Testis (tissue), 2 donors: ENCODE data around the gene ELANE.
"Not testable (repeated sequence)": the region's sequence is repeated elsewhere in the genome, so short reads cannot be mapped to it uniquely, and the experiment has no call there.

Source experiments
- POLR2A ChIP-seq: fragments of 450-650 bp; IDR thresholded peaks from one replicate; pipeline ENCODE4 v1.6.1; 2017; ENCODE audit warnings: antibody characterized with exemption, mild to moderate bottlenecking, moderate library complexity
- TF ChIP-seq, protein P1 (sequence below), 3 experiments: fragments of 450-650 bp in 2 of 3; fragments of 200-600 bp in 1 of 3; sonication (generic) in 1 of 3; IDR thresholded peaks; one replicate each; pipeline ENCODE4 v1.5.1; 2016 to 2019; ENCODE audit warnings: antibody characterized with exemption in 3 of 3, mild to moderate bottlenecking in 2 of 3, moderate library complexity in 1 of 3

DNA sequence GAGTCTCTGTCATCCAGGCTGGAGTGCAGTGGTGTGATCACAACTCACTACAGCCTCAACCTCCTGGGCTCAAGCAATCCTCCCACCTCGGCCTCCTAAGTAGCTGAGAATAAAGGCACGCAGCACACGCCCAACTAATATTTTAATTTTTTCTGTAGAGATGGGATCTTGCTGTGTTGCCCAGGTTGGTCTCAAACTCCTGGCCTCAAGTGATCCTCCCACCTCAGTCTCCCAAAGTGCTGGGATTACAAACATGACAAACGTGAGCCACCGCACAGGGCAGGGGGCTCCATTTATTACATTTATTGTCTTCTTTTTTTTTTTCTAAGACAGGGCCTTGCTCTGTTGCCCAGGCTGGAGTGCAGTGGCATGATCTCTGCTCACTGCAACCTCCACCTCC lies 31.9 kb upstream of the ELANE start:
- TF ChIP-seq, protein P1, sequence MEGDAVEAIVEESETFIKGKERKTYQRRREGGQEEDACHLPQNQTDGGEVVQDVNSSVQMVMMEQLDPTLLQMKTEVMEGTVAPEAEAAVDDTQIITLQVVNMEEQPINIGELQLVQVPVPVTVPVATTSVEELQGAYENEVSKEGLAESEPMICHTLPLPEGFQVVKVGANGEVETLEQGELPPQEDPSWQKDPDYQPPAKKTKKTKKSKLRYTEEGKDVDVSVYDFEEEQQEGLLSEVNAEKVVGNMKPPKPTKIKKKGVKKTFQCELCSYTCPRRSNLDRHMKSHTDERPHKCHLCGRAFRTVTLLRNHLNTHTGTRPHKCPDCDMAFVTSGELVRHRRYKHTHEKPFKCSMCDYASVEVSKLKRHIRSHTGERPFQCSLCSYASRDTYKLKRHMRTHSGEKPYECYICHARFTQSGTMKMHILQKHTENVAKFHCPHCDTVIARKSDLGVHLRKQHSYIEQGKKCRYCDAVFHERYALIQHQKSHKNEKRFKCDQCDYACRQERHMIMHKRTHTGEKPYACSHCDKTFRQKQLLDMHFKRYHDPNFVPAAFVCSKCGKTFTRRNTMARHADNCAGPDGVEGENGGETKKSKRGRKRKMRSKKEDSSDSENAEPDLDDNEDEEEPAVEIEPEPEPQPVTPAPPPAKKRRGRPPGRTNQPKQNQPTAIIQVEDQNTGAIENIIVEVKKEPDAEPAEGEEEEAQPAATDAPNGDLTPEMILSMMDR (IDR thresholded peaks at IDR 0.05) = not testable (repeated sequence)
- not testable (repeated sequence) for TF ChIP-seq POLR2A
